K562 (cell line): Measurements from ENCODE around the gene DUXB. TPM values are rescaled to one million over a fixed set of nuclear protein-coding genes. Genes with fewer than 3 reads are reported as not detected.

Experiments used
- KLF1 ChIP-seq: fragments of 450-650 bp; IDR thresholded peaks from 2 replicates; pipeline ENCODE4 v1.6.1; 2016; ENCODE audit warnings: missing genetic modification characterization, missing compliant biosample characterization
- MYNN ChIP-seq, 2 experiments: sonication (generic); formaldehyde crosslinking in 1 of 2; IDR thresholded peaks; 2 replicates each; pipeline versions ENCODE4 v1.5.0 to v1.6.1; 2016 to 2020; ENCODE audit warnings: antibody characterized with exemption in 1 of 2, missing genetic modification reagents in 1 of 2
- REST ChIP-seq, 2 experiments: fragments of 450-650 bp; formaldehyde crosslinking in 1 of 2; IDR thresholded peaks; 2 replicates each; pipeline versions ENCODE4 v1.4.0 to v1.6.1; 2014 to 2020; ENCODE audit warnings: mild to moderate bottlenecking in 2 of 2, borderline replicate concordance in 1 of 2, low read depth in 1 of 2
- SMARCE1 ChIP-seq: fragments of 450-650 bp; IDR thresholded peaks from 2 replicates; pipeline ENCODE4 v1.7.1; 2016; ENCODE audit warnings: mild to moderate bottlenecking
- ZBTB7A ChIP-seq: IDR thresholded peaks from 2 replicates; pipeline ENCODE4 v1.6.1; 2011; ENCODE audit warnings: low read depth, mild to moderate bottlenecking, low read length, moderate library complexity, borderline replicate concordance; ENCODE audit not compliant: control insufficient read depth
- ZC3H4 ChIP-seq: sonication (generic); formaldehyde crosslinking; IDR thresholded peaks from 2 replicates; pipeline ENCODE4 v1.9.0; 2021; ENCODE audit warnings: missing genetic modification reagents, borderline replicate concordance
- ZNF165 ChIP-seq: fragments of 250-450 bp; sonication (Bioruptor Pico); IDR thresholded peaks from 2 replicates; pipeline ENCODE4 v1.4.0; 2020; ENCODE audit warnings: borderline replicate concordance
- ZNF764 ChIP-seq: fragments of 250-450 bp; sonication (Bioruptor Pico); IDR thresholded peaks from 2 replicates; pipeline ENCODE4 v1.4.0; 2020; ENCODE audit warnings: low read depth, mild to moderate bottlenecking, moderate library complexity
- polyA plus RNA-seq, 8 experiments: library from polyadenylated mRNA; depleted of rRNA in 4 of 8; stranded (reverse) in 5 of 8; unstranded in 3 of 8; fragments of >200 nt; fragmentation: Nextera tagmentation in 2 of 8; fragmentation: Illumina TruSeq in 1 of 8; extraction: Ambion mirVana in 2 of 8; extraction: Trizol in 1 of 8; gene quantifications; 2 replicates each; pipeline versions ENCODE4 v1.2.1 to v1.2.3, GENCODE V29; 2011 to 2014; ENCODE audit warnings: inconsistent platforms in 1 of 8, missing spikeins in 1 of 8
- total RNA-seq, 7 experiments: library from RNA; depleted of rRNA in 6 of 7; stranded (reverse); fragments of >200 nt in 6 of 7; fragmentation: Illumina TruSeq in 2 of 7; extraction: Trizol in 2 of 7; gene quantifications; 2 replicates each; pipeline versions ENCODE4 v1.2.1 to v1.2.3, GENCODE V29; 2011 to 2021; ENCODE audit warnings: low replicate concordance in 1 of 7
- TF ChIP-seq, protein P1 (sequence below): conservative IDR thresholded peaks from 2 replicates; pipeline ENCODE4 v1.6.1; 2011; ENCODE audit warnings: low read depth, mild to moderate bottlenecking, low read length; ENCODE audit not compliant: control insufficient read depth
- TF ChIP-seq, protein P2 (sequence below): sonication (generic); formaldehyde crosslinking; IDR thresholded peaks from 2 replicates; pipeline ENCODE4 v1.8.0; 2022; ENCODE audit warnings: mild to moderate bottlenecking, missing genetic modification reagents, borderline replicate concordance

Gene DUXB
- total and polyA plus RNA-seq, 9 of the 15 experiments (the other 6 are each of a cell fraction or from before 2014, with no cell fraction given), result not detected

DNA sequence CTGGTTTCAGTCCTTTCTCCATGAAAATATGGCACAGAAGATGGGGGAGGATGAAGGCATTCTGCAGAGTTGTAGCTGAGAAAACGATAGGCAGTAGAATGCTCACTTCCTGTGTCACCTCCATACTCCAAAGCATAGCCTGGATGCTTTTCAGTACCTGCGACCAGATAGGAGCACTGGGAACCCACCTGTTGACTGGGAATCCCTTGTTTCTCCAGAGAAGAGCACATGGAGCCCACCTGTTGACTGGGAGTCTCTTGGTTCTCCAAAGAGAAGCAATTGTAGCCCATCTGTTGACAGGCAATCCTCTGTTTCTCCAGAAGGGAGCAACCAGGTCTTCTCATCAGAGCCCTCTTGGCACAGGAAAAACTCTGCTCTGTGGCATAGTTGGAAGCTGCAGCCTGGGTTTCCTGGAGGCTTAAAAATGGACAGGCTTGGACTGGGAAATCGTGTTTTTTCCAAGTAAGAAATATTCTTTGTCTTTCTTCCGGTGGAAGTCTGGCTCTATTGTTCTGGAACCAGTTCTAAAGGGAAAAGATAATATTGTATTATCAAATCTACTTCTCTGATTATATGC lies 40.4 kb downstream of the DUXB start (continued):
- TF ChIP-seq REST (IDR thresholded peaks at IDR 0.05; ENCODE audit: borderline replicate concordance) (no peak), REST (CRISPR knock-in tag; IDR thresholded peaks at IDR 0.05; ENCODE audit: low read depth) (no peak), ZNF165 (CRISPR knock-in tag) (no peak), ZNF764 (CRISPR knock-in tag) (no peak), ZC3H4 (CRISPR knock-in tag) (no peak), KLF1 (tag) (no peak), ZBTB7A (no peak), MYNN (IDR thresholded peaks at IDR 0.05) (no peak), MYNN (CRISPR knock-in tag; IDR thresholded peaks at IDR 0.05) (no peak), SMARCE1 (no peak)
- TF ChIP-seq, protein P1, sequence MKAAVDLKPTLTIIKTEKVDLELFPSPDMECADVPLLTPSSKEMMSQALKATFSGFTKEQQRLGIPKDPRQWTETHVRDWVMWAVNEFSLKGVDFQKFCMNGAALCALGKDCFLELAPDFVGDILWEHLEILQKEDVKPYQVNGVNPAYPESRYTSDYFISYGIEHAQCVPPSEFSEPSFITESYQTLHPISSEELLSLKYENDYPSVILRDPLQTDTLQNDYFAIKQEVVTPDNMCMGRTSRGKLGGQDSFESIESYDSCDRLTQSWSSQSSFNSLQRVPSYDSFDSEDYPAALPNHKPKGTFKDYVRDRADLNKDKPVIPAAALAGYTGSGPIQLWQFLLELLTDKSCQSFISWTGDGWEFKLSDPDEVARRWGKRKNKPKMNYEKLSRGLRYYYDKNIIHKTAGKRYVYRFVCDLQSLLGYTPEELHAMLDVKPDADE, result no peak
- TF ChIP-seq, protein P2, sequence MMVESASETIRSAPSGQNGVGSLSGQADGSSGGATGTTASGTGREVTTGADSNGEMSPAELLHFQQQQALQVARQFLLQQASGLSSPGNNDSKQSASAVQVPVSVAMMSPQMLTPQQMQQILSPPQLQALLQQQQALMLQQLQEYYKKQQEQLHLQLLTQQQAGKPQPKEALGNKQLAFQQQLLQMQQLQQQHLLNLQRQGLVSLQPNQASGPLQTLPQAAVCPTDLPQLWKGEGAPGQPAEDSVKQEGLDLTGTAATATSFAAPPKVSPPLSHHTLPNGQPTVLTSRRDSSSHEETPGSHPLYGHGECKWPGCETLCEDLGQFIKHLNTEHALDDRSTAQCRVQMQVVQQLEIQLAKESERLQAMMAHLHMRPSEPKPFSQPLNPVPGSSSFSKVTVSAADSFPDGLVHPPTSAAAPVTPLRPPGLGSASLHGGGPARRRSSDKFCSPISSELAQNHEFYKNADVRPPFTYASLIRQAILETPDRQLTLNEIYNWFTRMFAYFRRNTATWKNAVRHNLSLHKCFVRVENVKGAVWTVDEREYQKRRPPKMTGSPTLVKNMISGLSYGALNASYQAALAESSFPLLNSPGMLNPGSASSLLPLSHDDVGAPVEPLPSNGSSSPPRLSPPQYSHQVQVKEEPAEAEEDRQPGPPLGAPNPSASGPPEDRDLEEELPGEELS (CRISPR knock-in tag), result no peak
